Right lobe of liver (tissue), 6 donors: ENCODE results near the gene PIP4K2B. TPM values are rescaled to one million over a fixed set of nuclear protein-coding genes. Genes with fewer than 3 reads are reported as not detected.
"Not testable (repeated sequence)": the region's sequence is repeated elsewhere in the genome, so short reads cannot be mapped to it uniquely, and the experiment has no call there.

Experiments used
- ATAC-seq, 4 donors: fragments of 200-7000 bp; cut with Tn5 transposase; one replicate each; pipeline ENCODE4 v1.9.1; 2020; ENCODE audit warnings: mild to moderate bottlenecking in 4 of 4, moderate library complexity in 4 of 4
- DNase-seq, 3 donors: peaks; one replicate each; pipeline ENCODE4 v3.0.0-alpha.2; 2020
- H3K27ac ChIP-seq, 3 donors: fragments of 200-600 bp; one replicate each; pipeline ENCODE4 v1.8.0; 2022
- H3K27me3 ChIP-seq, 2 donors: fragments of 200-600 bp; one replicate each; pipeline ENCODE4 v1.8.0; 2022
- H3K36me3 ChIP-seq, 4 donors: fragments of 200-600 bp; sonication (generic) in 1 of 4; one replicate each; pipeline versions ENCODE4 v1.5.1 to v1.8.0; 2017 to 2022; ENCODE audit warnings: control low read depth in 1 of 4
- H3K4me1 ChIP-seq, 4 donors: fragments of 200-600 bp; sonication (generic) in 1 of 4; one replicate each; pipeline versions ENCODE4 v1.5.1 to v1.8.0; 2017 to 2022; ENCODE audit warnings: control low read depth in 1 of 4
- H3K4me3 ChIP-seq, 3 donors: fragments of 200-600 bp; one replicate each; pipeline ENCODE4 v1.8.0; 2022
- H3K9me3 ChIP-seq, 4 donors: fragments of 200-600 bp; sonication (generic) in 1 of 4; one replicate each; pipeline versions ENCODE4 v1.5.1 to v1.8.0; 2017 to 2022; ENCODE audit warnings: control low read depth in 1 of 4
- CTCF ChIP-seq, 4 donors: fragments of 200-600 bp in 3 of 4; fragments of 450-650 bp in 1 of 4; IDR thresholded peaks; one replicate each; pipeline versions ENCODE4 v1.5.1 to v1.8.0; 2016 to 2022; ENCODE audit warnings: antibody characterized with exemption in 4 of 4, mild to moderate bottlenecking in 2 of 4
- POLR2A ChIP-seq: fragments of 450-650 bp; IDR thresholded peaks from one replicate; pipeline ENCODE4 v1.6.1; 2017; ENCODE audit warnings: antibody characterized with exemption, mild to moderate bottlenecking
- WGBS: methylation state at CpG from one replicate; pipeline ENCODE4 v1.1.6; 2018; ENCODE audit warnings: low coverage, low lambda C conversion rate; ENCODE audit not compliant: insufficient coverage; ENCODE audit errors: missing lambda C conversion rate; 5-methylcytosine and 5-hydroxymethylcytosine counted together
- intact Hi-C, 2 donors: fragments of 100-400 bp; cut with DNase I; formaldehyde crosslinking; loops; one replicate each; pipeline versions ENCODE4 v1.11.2 to v1.14.1; 2022
- total RNA-seq, 6 experiments: library from RNA; depleted of rRNA in 2 of 6; stranded (reverse); fragments of >200 nt in 2 of 6; fragmentation: NEBNext Ultra II Directional in 3 of 6; extraction: Animal tissue kit (Norgen Biotek cat#: 25700) in 3 of 6; gene quantifications; one replicate each; pipeline versions ENCODE4 v1.1.0 to v1.2.4, GENCODE V29; 2016 to 2023
- donor health status: DM: no; HTN: yes; CAD: no.
- donor health status: DM: no; HTN: no; CAD: no.
- donor health status: DM: no; HTN: no; CAD: no.
- donor health status: DM: no; HTN: yes; CAD: no.
- donor health status: DM: no; HTN: yes; CAD: no.

The PIP4K2B gene
- total RNA-seq, 6 experiments from 2014 or later: 11.5 to 19.5 (median 15.4) TPM

GRCh38 chr17:38729886-38730525, 69.3 kb downstream of the PIP4K2B start, which contains the start of gene CISD3:
CISD3 (plus strand) TSS chr17:38730341; CDS start chr17:38730359, 18 bp downstream.
- intact Hi-C loops: loop anchor here in 1 of 2 donors (5.0 kb wide), 1 partner anchor 48 kb away; no protein-coding TSS in a partner anchor
- Histone ChIP-seq H3K36me3 (peaks cover 0 to 9% (median 2%) of the 10 kb centered on the region in 4 donors), H3K4me1 (peaks cover 0 to 27% (median 14%) of the 10 kb centered on the region in 4 donors), H3K9me3 (no peaks in the 10 kb centered on the region), H3K4me3 (peak within 1 kb of the TSS; percentile 76 to 89 (median 88)), H3K27me3 (no peaks in the 10 kb centered on the region), H3K27ac (peak within 1 kb of the TSS; percentile 76 to 89 (median 84))
- ATAC-seq (peak; percentile 79 to 85 (median 80)), DNase-seq (peak; percentile 91 to 93 (median 91))
- 0% methylated on average over 2 of the region's 92 CpGs for WGBS
- TF ChIP-seq CTCF (IDR thresholded peaks at IDR 0.05): peak; percentile 56 to 97 (median 75)
- peak; percentile 21 for TF ChIP-seq POLR2A

- Histone ChIP-seq H3K4me3 (peak overlapping the region; percentile 60 to 89 (median 63)), H3K36me3 (peaks cover 0 to 9% (median 2%) of the 10 kb centered on the region in 4 donors), H3K9me3 (no peaks in the 10 kb centered on the region), H3K27me3 (no peaks in the 10 kb centered on the region), H3K4me1 (peaks cover 0 to 27% (median 14%) of the 10 kb centered on the region in 4 donors), H3K27ac (peak overlapping the region; percentile 63 to 89 (median 69))
- DNase-seq: no peak
- intact Hi-C loops: no loop called here
- no peak for ATAC-seq
- WGBS: 18% methylated on average over 14 of the region's 14 CpGs
- TF ChIP-seq POLR2A: no peak
- no peak for TF ChIP-seq CTCF (IDR thresholded peaks at IDR 0.05)
These were observed 69.9 kb downstream of the PIP4K2B start for GRCh38 chr17:38729368-38729885.

- DNase-seq (peak in 2 of 3 donors; percentile 54 to 56), ATAC-seq (no peak)
- TF ChIP-seq POLR2A: no peak
- intact Hi-C loops: no loop called here
- 44% methylated on average over 4 of the region's 8 CpGs for WGBS
- Histone ChIP-seq H3K4me3 (no peak overlapping the region), H3K4me1 (peaks cover 0 to 27% (median 13%) of the 10 kb centered on the region in 4 donors), H3K27me3 (no peaks in the 10 kb centered on the region), H3K9me3 (no peaks in the 10 kb centered on the region), H3K36me3 (peaks cover 0 to 5% (median under 1%) of the 10 kb centered on the region in 4 donors), H3K27ac (no peak overlapping the region)
These were observed 71.0 kb downstream of the PIP4K2B start for GRCh38 chr17:38728290-38728831.

GRCh38 chr17:38727736-38728135, 71.6 kb downstream of the PIP4K2B start:
- Histone ChIP-seq H3K27ac (no peak overlapping the region), H3K4me3 (no peak overlapping the region), H3K4me1 (peaks cover 0 to 21% (median 10%) of the 10 kb centered on the region in 4 donors), H3K9me3 (no peaks in the 10 kb centered on the region), H3K27me3 (no peaks in the 10 kb centered on the region), H3K36me3 (no peaks in the 10 kb centered on the region)
- ATAC-seq: no peak
- no peak for TF ChIP-seq POLR2A
- TF ChIP-seq CTCF (IDR thresholded peaks at IDR 0.05): no peak
- intact Hi-C loops: no loop called here
- no peak for DNase-seq
- WGBS: 83% methylated on average over 3 of the region's 5 CpGs

GRCh38 chr17:38726145-38726544, 73.2 kb downstream of the PIP4K2B start:
- intact Hi-C loops, H3K4me1 ChIP-seq, H3K27me3 ChIP-seq, DNase-seq, ATAC-seq, H3K27ac ChIP-seq, H3K4me3 ChIP-seq, H3K9me3 ChIP-seq, H3K36me3 ChIP-seq: not testable (repeated sequence)
- no CpG with 5 or more reads among the region's 8 CpGs for WGBS
